Kidney glomerular epithelial cell (primary cell): ENCODE results near the gene TMEM125.

Source experiments
- DNase-seq: peaks from one replicate; lab custom pipeline; 2025; lab: John Stamatoyannopoulos, UW

TMEM125 gene

DNA sequence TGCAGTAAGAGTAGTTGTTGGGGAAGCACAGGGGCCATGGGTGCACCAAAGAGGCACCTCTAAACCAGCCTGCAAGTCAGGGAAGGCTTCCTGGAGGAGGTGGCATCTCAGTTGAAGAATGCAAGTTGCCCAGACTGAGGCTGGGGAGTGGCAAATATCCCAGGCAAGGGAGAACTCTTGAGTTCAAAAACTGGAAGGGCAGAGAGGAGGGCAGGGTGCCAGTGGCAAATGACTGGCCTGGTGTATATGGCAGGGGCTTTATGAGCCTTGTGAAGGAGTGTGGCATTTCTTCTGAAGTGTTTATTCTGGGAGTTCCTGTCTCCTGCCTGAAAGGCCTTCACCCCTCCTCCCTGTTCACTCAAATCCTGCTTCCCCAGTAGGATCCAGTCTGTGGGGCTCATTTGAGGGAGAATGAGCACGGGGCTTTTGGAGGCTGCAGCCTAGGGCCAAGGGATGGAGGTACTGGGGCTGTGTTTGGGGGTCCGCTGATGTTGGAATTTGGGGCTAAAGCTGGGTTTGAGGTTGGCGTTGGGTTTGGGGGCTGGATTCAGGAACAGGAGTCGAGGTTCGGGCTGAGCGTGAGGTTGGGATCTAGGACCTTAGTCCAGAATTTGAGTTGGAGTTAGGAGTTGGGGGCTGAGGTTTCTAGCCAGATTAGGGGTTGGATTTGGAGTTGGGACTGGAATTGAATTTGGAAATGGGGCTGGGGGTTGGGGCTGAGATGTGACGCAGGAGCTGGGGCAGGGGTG, at the start of gene TMEM125:
Gene TMEM125 (plus strand): TSS at position 357 of the 749 bp plus-strand sequence. CDS start 2,740 bp downstream, outside the sequence.
- DNase-seq: no peak

DNA sequence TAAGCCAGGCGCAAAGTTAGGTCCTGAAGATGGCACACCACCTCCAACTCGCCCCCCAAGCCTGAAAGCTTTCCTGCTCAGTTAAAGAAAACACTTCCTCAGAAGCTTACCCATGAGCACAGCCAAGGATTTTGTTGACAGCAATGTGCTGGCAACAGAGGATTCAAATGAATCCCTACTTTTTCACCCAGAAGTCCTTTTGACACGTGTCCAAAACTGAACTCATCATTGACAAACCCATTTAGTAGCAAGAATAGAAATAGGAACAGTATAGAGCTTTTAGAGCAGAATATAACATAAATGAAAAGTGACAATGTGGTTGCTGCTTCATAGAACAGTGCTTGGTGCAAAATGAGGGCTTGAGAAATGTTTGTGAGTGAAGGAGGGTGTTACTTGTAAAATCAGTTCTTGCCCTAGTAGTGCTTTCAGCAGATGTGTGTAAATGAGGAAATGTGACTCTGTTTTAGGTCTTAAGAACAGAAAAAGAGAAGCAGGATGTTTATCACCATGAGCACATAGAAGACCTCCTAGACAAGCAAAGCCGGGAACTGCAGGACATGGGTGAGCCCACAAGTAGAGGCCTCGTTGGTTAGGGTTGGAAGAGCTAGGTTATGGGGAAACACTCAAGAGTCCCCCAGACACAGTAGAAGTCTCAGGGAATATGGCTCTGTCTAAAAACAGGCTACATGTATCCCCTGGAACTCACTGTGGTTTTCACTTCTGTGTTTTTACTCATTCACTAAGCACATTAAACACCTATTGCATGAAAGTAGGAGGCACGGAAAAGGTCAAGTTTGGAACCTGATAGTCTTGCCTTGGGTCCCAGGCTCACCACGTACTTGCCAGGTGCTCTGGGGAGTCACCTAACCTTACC, 48.6 kb upstream of the TMEM125 start:
- DNase-seq: no peak

DNA sequence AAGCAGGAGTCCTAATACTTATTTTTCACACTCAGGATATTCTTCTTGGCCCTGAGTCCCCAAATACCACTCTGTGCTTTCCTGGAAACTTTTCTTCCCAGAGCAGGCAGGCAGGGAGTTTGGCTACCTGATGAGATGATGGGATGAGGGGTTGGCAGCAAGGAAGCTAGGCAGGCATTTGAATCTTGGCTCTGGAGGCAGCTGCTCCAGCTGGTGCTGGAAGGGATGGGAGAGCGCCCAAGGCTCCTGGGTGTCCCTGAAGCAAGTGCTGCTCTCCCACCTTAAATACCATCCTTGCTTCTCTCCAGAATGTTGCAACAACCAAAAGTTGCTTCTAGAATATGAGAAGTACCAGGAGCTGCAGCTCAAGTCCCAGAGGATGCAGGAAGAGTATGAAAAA, 48.0 kb upstream of the TMEM125 start:
- DNase-seq: no peak

DNA sequence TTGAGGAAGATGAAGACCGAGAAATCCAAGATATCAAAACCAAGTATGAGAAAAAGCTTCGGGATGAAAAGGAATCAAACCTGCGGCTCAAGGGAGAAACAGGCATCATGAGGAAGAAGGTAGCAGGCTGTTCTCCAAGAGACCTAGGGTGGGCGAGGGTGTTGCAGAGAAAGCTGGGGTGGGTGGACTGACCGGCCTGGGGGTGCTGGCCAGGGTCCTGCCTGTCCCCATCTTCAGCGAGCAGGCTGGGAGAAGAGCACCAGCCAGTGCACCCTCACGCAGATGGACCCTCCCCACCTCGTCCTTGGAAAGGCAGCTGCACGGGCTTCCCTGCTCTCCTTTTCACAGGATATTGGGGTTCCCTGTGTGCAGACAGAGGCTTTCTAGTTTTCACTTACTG, 46.9 kb upstream of the TMEM125 start:
- DNase-seq: no peak

DNA sequence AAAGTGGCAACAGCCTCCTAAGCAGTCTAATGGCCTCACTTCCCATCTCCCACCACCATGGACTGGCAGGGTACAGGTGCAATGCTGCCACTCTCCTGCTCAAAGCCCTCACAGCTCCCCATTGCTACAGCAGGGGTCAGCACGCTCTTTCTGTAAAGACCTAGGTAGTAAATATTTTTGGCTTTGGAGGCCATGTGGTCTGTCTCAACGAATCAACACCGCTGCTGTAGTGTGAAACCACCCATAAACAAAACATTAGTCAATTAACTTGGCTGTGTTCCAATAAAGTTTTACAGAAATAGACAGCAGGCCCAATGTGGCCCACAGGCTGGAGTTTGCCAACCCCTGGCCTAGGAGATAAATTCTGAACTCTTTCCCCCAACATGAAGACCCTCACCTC, 44.6 kb upstream of the TMEM125 start:
- no peak for DNase-seq

DNA sequence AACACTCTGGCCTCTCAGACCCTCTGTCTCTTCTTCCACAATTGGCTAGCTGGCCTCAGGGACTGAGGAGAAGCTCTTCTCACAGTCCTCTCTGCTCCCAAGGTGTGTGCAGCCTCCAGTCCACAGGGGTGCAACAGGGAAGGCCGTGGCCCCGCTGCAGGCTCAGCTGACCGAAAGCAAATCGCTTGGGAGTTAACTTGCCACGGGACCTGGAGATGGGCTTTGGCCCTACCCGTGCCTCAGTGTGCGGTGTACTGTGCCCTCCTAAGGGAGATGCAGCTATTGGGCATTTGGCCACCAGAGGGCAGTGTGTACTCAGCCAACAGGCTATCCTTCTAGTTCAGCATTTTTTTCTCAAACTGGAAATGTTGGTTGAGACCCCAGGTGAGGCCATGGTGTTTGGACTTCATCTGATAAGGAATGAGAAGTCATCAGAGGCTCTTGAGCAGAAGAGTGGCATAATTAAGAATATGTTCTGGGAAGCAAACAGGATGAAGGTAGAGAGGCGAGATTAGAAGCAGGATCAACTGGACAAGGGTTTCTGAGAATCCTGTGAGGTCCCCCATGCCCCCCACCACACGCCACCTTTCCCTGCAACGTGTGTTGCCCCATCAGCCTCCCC, 42.5 kb upstream of the TMEM125 start:
- DNase-seq: peak; percentile 59

DNA sequence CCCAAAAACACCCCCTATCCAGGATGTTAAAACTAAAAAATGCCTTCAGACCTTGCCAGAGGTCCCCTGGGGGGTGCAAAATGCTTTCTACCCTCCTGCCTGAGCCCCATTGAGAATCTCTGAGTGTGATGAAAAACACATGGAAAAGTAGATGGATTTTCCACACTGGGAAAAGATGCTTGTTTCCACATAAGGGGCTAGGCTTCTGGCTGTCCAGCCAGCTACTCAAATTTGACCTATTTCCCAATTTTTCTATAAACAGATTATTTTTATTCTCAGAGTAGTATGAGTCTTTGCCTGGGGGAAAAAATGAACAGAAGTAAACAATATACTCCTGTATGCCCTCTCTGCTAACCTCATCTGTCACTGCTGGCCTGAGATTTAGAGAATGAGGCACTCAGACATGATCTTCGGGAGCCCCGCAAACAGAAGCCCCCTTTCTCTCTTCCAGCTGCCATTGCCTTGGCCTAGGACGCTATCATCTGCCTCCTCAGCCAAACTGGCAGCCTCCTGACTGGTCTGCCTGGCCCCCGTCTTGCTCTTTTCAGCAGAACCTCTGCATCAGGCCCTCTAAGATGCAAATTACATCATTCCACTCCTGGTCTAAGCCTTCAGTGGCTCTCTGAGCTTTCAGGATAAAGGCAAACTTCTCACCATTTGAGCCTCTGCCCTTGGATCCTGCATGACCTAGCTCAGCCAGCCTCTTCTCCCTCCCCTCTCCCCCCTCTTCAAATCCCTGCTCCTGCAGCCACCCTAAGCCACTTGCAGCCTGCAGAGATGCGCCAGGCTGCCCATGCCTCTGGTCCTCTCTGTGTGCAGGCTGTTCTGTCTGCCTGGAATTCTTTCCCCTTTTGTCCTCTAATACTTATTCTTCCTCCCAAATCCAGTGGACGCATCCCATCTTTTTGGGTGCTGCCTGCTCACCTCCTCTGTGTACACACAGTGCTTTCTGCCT, 39.7 kb upstream of the TMEM125 start:
- no peak for DNase-seq

DNA sequence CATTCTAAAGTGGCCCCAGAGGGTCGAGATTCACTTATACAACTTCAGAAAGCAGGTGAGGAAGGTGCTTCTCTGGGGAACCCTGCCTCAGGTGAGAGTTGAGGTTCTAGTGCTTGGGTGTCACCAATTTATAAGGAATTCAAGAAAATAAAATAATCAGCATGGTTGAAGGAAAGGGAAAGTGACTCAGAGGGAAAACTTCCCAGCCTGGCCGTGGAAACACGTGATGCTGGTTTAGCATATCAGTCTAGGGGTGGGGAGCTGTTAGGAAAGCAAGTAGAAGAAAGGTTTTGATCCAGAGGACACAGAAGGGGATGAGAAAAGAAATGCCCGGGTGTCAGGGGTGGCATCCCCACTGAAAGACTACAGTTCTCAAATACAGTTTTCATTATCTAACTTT, 37.7 kb upstream of the TMEM125 start:
- DNase-seq: peak; percentile 31

DNA sequence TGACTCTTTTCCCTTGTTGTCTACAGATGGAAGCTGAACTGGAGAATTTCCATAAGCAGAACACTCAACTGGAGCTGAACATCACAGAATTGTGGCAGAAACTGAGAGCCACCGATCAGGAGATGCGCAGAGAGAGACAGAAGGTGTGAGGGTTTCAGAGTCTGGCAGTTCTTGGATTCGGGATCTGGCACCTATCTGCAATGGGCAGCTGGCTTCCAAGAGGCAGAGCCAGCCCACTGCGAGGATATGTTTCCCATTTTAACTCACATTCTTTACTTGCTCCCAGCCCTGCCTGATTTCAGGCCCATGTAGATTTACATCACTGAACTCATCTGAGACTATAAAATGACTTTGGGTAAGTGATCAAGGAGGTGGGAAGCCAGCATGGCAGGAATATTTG, 37.3 kb upstream of the TMEM125 start:
- no peak for DNase-seq

DNA sequence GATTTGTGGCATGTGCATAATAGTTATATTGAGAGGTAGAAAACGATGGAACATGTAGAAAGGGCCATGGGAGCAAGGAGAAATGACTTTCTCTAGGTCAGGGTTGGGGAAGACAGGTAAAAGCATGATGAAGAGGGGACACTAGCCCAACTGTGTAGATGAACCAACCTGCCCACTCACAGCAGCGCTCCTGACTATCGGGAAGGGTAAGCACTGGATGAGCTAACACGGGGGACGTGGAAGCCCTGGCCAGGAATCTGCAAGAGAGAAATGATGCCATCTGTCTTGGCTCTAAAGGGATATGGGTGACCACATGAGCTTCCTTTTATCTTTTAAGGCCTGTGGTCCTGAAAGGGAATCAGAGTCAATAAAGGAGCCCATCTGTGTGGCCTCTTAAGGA, 36.2 kb upstream of the TMEM125 start:
- DNase-seq: no peak

DNA sequence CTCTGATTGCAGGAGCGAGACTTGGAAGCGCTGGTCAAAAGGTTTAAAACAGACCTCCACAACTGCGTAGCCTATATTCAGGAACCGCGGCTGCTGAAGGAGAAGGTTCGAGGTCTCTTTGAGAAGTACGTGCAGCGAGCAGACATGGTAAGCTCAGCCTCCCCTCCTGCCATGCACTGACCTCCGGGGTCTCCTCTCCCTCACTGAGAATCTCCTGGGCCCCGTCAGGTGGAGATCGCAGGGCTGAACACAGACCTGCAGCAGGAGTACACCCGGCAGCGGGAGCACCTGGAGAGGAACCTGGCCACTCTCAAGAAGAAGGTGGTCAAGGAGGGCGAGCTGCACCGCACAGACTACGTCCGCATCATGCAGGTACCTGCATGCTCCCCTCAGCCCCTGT, 35.5 kb upstream of the TMEM125 start:
- DNase-seq: no peak

DNA sequence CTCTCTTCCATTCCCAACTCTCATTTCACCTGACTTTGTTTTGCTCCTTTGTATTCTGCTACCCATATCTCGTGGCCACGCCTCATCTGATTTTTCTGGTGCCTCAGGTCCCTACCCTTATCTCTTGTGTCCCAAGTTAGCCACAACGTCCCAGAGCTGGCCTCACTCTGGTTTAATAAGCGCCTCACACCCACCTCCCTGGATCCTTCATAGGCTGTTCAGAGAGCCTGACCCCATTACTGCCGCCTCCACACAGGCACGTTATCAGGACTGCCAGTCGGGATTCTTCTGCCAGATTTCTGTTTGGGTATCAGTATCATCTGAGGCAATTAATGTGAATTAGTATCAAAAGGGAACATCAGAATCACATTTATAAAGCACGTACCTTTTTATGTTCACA, 34.7 kb upstream of the TMEM125 start:
- DNase-seq: no peak

DNA sequence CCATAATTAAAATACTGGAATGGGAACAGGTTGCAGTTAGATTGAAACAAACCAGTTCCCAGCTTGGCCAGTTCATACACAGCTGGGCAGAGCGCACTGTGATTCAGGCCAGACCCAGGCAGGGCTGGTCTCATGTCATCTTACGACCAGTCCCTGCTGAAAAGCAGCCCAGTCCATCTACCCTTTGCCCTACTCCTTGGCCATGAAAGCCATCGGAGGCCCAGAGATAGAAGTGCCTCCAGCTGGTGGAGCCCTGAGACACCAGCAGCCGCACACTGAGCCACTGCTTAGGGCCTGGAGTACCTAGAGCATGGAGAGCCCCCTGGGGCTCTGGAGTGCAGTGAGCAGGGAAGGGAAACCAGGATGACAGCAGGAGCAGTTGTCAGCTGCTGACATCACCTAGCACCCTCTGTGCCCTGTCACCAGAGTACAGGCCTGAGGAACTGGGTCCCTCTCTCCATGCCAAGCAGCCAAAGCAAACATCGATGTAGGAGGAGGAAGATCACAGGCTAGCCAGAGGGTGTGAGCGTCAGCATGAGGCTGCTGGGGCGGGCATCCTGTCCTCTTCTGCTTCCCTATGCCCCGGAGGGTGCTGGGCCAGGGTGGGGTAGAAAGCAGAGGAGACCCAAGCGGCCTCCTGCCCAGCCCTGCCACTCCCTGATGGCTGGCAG, 34.2 kb upstream of the TMEM125 start:
- DNase-seq: no peak

DNA sequence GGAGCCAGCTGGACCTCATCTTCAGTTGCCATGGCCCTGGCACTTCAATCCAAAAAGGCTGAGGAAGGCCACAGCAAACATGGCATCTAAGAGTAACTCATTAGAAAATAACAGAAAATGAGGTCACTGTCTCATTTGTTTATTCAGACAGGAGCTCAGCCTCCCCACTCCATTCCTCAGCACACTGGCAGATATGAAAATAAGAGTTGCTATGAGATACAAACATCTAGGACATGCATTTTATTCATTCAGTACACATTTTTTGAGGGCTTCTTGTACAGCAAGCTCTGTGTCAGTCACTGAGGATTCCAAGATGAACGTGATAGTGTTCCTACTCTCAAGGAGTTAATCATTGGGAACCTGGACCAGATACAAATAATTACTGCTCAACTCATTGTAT, 32.7 kb upstream of the TMEM125 start:
- peak; percentile 49 for DNase-seq

DNA sequence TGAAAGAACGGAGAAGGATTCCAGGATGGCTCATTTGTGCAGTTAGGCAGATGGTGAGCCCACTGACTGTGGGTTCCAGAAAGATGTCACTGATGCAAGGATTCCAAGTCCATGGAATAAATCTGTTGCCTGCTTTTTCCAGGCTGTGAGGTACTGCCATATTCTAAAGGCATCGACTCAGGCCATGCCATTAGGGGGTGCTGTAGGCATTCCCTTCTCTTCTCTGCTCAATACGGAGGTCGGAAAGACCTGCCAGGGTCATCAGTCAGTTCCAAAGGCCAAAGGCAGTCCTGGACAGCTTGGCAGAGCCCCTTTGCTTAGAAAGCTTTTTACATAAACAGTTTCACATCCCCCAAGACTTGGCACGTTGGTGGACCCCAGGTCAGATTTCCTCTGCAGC, 31.7 kb upstream of the TMEM125 start:
- peak; percentile 5 for DNase-seq

DNA sequence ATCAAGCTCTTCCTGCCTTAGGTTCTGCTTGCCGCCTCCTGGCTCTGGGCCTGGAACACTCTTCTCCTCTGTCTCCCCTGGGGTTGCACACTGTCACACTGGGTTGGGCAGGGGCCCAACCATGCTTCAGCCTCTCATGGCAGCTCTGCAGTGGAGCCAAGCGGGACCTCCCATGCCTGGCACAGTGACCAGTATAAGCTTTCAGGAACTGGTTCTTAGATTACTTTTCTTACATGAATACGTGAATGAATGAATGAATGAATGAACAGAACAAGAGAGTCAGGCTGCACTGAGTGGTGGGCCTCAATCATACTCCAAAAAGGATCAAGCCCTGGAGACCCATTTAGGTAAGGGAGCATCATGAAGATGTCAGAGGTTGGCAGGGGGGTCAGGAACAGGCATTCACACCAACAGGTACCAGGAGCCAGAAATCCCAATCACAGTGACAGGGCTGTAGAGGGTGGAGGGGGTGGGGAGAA, 30.8 kb upstream of the TMEM125 start:
- DNase-seq: no peak

DNA sequence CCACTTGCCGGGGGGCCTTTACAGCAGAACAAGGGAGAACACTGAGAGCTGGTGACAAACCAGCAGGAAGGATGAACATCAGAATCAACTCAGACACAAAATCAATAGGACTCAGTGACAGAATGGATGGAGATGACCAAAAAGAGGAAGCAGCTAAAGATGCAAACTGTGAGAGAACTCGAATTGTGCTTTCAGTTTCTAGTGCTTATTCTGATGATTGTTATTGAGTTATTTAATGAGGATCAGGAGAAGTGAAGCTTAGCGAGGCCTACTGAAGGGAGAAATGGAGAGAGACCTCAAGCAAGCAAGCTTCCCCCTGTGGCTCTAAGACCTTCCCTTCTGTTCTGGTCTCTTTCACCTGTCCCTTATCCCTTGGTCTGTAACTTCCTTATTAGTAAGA, 30.3 kb upstream of the TMEM125 start:
- DNase-seq: no peak

DNA sequence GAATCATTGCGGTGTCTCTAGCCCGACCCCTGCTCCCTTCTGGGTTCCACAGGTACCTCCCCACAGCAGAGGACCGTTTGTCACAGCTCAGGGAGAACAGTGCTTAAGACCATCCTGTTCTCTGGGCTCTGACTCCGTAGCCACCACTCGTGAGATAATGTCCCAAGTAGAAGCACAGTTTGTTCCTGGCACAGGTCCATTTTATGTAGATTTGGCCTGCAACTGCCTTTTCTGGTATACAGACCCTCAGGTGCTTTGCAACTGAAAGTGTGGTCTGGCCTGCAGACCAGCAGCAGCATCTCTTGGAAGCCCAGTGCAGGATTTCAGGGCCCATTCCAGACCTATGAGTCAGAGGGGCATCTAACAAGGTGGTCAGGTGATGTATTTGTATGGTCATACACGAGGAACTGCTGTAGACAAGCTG, 28.4 kb upstream of the TMEM125 start:
- DNase-seq: peak; percentile 31

DNA sequence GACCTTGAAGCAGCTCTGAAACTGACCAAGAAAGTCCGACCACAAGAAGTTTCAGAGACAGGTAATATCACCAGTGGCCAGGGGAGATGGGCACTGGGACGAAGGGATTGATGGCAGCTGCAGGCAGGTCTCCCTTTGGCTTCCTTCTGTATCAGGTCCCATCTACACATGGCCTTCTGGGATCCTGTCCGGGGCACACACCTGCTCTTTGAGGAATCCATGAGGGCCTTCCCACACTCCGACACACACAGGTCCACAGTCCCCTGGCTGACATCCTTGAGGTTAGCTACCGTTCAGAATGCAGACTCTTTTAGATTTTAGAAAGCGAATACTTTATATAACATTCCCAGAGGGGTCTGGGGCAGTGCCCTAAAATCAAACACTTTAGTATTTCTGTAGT, 26.5 kb upstream of the TMEM125 start:
- DNase-seq: no peak

DNA sequence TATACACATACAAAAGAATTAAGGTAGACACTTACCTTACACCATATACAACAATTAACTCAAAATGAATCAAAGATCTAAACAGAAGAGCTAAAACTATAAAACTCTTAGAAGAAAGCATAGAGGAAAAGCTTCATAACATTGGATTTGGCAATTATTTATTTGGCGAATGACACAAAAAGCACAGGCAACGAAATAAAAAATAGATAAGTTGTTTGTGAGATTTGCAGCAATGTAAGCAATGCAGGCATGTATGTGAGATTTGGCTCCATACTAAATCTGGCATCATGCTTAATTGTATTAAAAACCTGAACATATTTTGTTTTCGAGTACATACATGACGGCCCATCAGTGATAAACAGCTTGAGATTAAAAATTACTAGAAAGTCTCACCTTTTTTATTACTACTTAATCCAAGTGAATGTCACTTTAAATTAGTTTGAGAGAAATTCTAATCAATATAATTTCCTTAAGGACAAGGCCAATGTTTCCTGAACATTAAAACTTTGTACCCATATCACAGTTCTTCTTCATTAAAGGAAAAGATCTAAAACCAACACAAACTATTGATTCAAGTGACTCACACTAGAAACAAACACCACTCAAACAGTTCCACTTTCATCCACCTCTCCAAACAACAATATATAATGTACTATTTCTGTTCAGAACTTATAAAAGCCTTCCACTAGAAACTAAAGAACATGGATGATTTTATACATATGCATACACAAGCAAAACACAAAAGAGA, 23.1 kb upstream of the TMEM125 start:
- no peak for DNase-seq
